ENCODE results near the gene TTC31. TPM values are rescaled to one million over a fixed set of nuclear protein-coding genes. Genes with fewer than 3 reads are reported as not detected.
"Not testable (repeated sequence)": the region's sequence is repeated elsewhere in the genome, so short reads cannot be mapped to it uniquely, and the experiment has no call there.

Gene TTC31
- total and polyA plus RNA-seq, 4 experiments from 2014 or later = 17.0 to 46.9 (median 31.4) TPM

DNA sequence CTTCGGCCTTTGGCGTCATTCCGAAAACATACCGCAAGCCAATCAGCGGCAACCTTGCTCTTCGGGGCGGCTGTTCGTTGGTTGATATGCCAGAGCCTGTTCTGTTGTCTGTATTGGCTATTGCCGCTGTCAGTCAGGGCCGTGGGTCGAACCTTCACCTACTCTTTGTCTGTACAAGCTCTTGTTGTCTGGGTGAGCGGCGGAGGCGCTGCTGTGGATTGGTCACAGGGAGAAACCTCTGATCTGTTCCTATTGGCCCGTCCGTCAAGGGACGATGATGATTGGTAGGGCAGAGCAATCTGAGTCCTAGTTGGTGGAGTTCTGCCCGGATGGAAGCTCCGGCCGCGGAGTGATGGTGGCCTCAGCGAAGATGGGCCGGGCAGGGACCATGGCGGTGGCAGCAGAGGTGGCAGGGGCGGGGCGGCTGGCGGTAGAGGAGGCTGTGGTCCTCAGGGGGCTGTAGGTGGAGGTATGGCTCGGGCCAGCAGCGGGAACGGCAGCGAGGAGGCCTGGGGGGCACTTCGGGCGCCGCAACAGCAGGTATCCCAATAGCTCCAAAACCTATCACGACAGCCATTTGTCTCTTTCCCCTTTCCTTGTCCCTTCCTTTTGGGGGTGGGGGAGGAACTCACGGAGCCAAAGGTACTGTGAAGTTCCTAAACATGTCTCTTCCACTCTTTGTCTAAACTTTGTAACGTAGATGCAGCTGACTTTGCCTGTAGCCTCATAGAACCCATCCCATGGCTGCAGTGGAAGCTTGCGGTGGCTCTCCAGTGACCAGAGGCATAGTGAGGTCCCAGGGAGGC, 24.5 kb upstream of the TTC31 start, which contains the start of gene WBP1:
WBP1 (plus strand) TSS at position 307 of the 806 bp plus-strand sequence; CDS start at position 472, 165 bp downstream.
- Histone ChIP-seq H3K4me3 (ENCODE audit: low read length in 2 of 2) (peak within 1 kb of the TSS; percentile 70 to 93), H3K36me3 (ENCODE audit: insufficient read depth, low read length) (peaks cover 19% of the 10 kb centered on the region), H3K27me3 (ENCODE audit: insufficient read depth, low read length) (no peaks in the 10 kb centered on the region), H3K4me1 (ENCODE audit: insufficient read depth, low read length) (peaks cover 45% of the 10 kb centered on the region), H3K9me3 (ENCODE audit: control insufficient read depth in 1 of 2, low read length in 2 of 2) (no peaks in the 10 kb centered on the region), H3K27ac (ENCODE audit: low read depth, low read length) (peak within 1 kb of the TSS; percentile 100)
- intact Hi-C loops (cut with micrococcal nuclease) = loop anchor here (1.0 to 10.0 kb wide), 4 partner anchors 14 to 534 kb away; partner anchors contain the start of genes AUP1, DGUOK, HTRA2 and MRPL53
- ChIA-PET POLR2A (ENCODE audit: partially characterized antibody) (interaction anchor here (0.7 to 9.5 kb wide), 31 partner anchors 10 to 1224 kb away, joined by 3 to 516 read pairs (median 4); partner anchors contain the start of genes AUP1, C2orf81, CCDC142 and CCT7), CTCF (ENCODE audit: partially characterized antibody) (interaction anchor here (1.0 to 3.4 kb wide), 9 partner anchors 9 to 129 kb away, joined by 3 to 14 read pairs (median 8); partner anchors contain the start of genes CCDC142, MRPL53, PCGF1 and TTC31)
- H3K27me3 Mint-ChIP-seq = no peaks in the 10 kb centered on the region
- H3K27ac Mint-ChIP-seq = peak within 1 kb of the TSS; percentile 92 to 100 (median 99)
- H3K4me1 Mint-ChIP-seq = peaks cover 40 to 68% (median 55%) of the 10 kb centered on the region in 4 donors
- DNase-seq = peak; percentile 99 to 100 (median 100)
- peaks cover 9 to 27% of the 10 kb centered on the region in 2 donors for H3K36me3 Mint-ChIP-seq
- peak within 1 kb of the TSS; percentile 95 to 99 (median 98) for H3K4me3 Mint-ChIP-seq
- H3K9me3 Mint-ChIP-seq = peaks cover 0 to 2% (median 0%) of the 10 kb centered on the region in 8 donors

DNA sequence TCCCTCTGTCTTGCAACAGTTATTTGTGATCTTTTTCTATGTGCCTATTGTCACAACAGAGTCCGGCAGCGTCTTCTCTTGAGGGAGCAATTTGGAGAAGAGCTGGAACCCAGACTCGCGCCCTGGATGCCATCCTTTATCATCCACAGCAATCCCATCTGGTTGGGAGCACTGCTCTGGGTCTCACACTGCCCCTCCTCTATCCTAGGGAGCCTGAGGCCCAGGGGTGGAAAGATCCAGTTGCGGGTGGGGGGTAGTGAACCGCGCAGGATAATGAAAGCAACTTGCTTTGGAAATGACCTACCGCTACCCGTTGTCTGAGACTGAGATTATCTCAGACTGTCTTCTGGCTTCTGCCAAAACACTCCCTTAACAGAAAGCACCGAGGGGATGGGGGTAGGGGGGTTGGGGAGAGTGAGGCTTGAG, 23.9 kb upstream of the TTC31 start:
- Histone ChIP-seq H3K4me3 (ENCODE audit: low read length in 2 of 2) (peak overlapping the region; percentile 70 to 93), H3K27me3 (ENCODE audit: insufficient read depth, low read length) (no peaks in the 10 kb centered on the region), H3K27ac (ENCODE audit: low read depth, low read length) (peak overlapping the region; percentile 100), H3K4me1 (ENCODE audit: insufficient read depth, low read length) (peaks cover 47% of the 10 kb centered on the region), H3K36me3 (ENCODE audit: insufficient read depth, low read length) (peaks cover 19% of the 10 kb centered on the region), H3K9me3 (ENCODE audit: control insufficient read depth in 1 of 2, low read length in 2 of 2) (no peaks in the 10 kb centered on the region)
- peaks cover 9 to 27% of the 10 kb centered on the region in 2 donors for H3K36me3 Mint-ChIP-seq
- H3K9me3 Mint-ChIP-seq = peaks cover 0 to 2% (median 0%) of the 10 kb centered on the region in 8 donors
- ChIA-PET CTCF (ENCODE audit: partially characterized antibody) (interaction anchor here (1.0 to 3.4 kb wide), 9 partner anchors 9 to 128 kb away, joined by 3 to 14 read pairs (median 8); partner anchors contain the start of genes CCDC142, MRPL53, PCGF1 and TTC31), POLR2A (ENCODE audit: partially characterized antibody) (interaction anchor here (0.7 to 9.5 kb wide), 23 partner anchors 9 to 1225 kb away, joined by 3 to 516 read pairs (median 5); partner anchors contain the start of genes AUP1, C2orf81, CCDC142 and CCT7)
- no peaks in the 10 kb centered on the region for H3K27me3 Mint-ChIP-seq
- peaks cover 41 to 71% (median 57%) of the 10 kb centered on the region in 4 donors for H3K4me1 Mint-ChIP-seq
- H3K4me3 Mint-ChIP-seq = peak overlapping the region; percentile 93 to 99 (median 98)
- H3K27ac Mint-ChIP-seq = peak overlapping the region; percentile 92 to 100 (median 99)
- intact Hi-C loops (cut with micrococcal nuclease) = loop anchor here (1.0 to 10.0 kb wide), 4 partner anchors 13 to 534 kb away; partner anchors contain the start of genes AUP1, DGUOK, HTRA2 and MRPL53
- DNase-seq = peak in 1 of 5 donors; percentile 54

DNA sequence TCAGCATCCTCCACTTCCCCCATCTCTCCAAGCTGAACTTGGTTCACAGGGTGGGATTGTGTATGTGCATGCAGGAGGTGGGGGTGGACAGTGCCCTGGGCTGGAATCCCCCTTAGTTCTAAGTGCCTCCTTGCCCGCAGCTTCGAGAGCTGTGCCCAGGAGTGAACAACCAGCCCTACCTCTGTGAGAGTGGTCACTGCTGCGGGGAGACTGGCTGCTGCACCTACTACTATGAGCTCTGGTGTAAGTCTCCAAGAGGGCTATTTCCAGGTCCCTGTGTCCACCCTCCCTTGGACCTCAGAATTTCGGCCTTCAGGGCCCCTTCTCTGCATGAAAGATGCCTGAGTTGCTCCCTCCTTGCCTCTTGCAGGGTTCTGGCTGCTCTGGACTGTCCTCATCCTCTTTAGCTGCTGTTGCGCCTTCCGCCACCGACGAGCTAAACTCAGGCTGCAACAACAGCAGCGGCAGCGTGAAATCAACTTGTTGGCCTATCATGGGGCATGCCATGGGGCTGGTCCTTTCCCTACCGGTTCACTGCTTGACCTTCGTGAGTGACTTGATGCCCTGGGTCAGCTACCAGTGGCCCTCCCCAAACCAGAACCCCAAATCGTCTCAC, 23.3 kb upstream of the TTC31 start:
- H3K27me3 Mint-ChIP-seq; H3K27me3 ChIP-seq (ENCODE audit: insufficient read depth, low read length); H3K9me3 Mint-ChIP-seq; H3K9me3 ChIP-seq (ENCODE audit: control insufficient read depth in 1 of 2, low read length in 2 of 2); H3K27ac ChIP-seq (ENCODE audit: low read depth, low read length); H3K4me3 ChIP-seq (ENCODE audit: low read length in 2 of 2); DNase-seq: not testable (repeated sequence)
- Mint-ChIP-seq H3K36me3 (peaks cover 9 to 27% of the 10 kb centered on the region in 2 donors), H3K4me3 (peak overlapping the region; percentile 93 to 99 (median 98)), H3K27ac (peak overlapping the region; percentile 81 to 100 (median 99)), H3K4me1 (peaks cover 39 to 73% (median 58%) of the 10 kb centered on the region in 4 donors)
- ChIA-PET POLR2A (ENCODE audit: partially characterized antibody) (interaction anchor here (1.6 to 9.5 kb wide), 8 partner anchors 9 to 281 kb away, joined by 4 to 516 read pairs (median 26); partner anchors contain the start of genes C2orf81, CCDC142, LBX2 and MOB1A), CTCF (ENCODE audit: partially characterized antibody) (interaction anchor here (1.0 to 3.4 kb wide), 6 partner anchors 8 to 69 kb away, joined by 3 to 14 read pairs (median 9); partner anchors contain the start of genes CCDC142, MRPL53 and TTC31)
- H3K4me1 ChIP-seq (ENCODE audit: insufficient read depth, low read length) = peaks cover 48% of the 10 kb centered on the region
- intact Hi-C loops (cut with micrococcal nuclease) = loop anchor here (10.0 kb wide), 1 partner anchor 535 kb away; the partner anchor contains the start of gene DGUOK
- peaks cover 19% of the 10 kb centered on the region for H3K36me3 ChIP-seq (ENCODE audit: insufficient read depth, low read length)

DNA sequence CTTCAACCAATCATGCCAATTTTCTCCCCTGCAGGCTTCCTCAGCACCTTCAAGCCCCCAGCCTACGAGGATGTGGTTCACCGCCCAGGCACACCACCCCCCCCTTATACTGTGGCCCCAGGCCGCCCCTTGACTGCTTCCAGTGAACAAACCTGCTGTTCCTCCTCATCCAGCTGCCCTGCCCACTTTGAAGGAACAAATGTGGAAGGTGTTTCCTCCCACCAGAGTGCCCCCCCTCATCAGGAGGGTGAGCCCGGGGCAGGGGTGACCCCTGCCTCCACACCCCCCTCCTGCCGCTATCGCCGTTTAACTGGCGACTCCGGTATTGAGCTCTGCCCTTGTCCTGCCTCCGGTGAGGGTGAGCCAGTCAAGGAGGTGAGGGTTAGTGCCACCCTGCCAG, 22.7 kb upstream of the TTC31 start:
- H3K27me3 Mint-ChIP-seq; H3K9me3 ChIP-seq (ENCODE audit: control insufficient read depth in 1 of 2, low read length in 2 of 2); intact Hi-C loops (cut with micrococcal nuclease); H3K27ac ChIP-seq (ENCODE audit: low read depth, low read length); H3K27me3 ChIP-seq (ENCODE audit: insufficient read depth, low read length); DNase-seq; H3K9me3 Mint-ChIP-seq; H3K4me3 ChIP-seq (ENCODE audit: low read length in 2 of 2): not testable (repeated sequence)
- Mint-ChIP-seq H3K4me3 (peak overlapping the region in 7 of 8 donors; percentile 53 to 99 (median 95)), H3K4me1 (peaks cover 34 to 69% (median 54%) of the 10 kb centered on the region in 4 donors), H3K27ac (peak overlapping the region in 5 of 7 donors; percentile 10 to 100 (median 92)), H3K36me3 (peaks cover 6 to 23% of the 10 kb centered on the region in 2 donors)
- CTCF ChIA-PET (ENCODE audit: partially characterized antibody) = interaction anchor here (2.4 kb wide), 1 partner anchor 22 kb away, joined by 11 read pairs; the partner anchor contains the start of genes CCDC142 and TTC31
- Histone ChIP-seq H3K4me1 (ENCODE audit: insufficient read depth, low read length) (peaks cover 47% of the 10 kb centered on the region), H3K36me3 (ENCODE audit: insufficient read depth, low read length) (peaks cover 19% of the 10 kb centered on the region)
- POLR2A ChIA-PET (ENCODE audit: partially characterized antibody) = interaction anchor here (9.5 kb wide), 1 partner anchor 17 kb away, joined by 516 read pairs; the partner anchor contains the start of genes CCDC142, MRPL53 and TTC31

DNA sequence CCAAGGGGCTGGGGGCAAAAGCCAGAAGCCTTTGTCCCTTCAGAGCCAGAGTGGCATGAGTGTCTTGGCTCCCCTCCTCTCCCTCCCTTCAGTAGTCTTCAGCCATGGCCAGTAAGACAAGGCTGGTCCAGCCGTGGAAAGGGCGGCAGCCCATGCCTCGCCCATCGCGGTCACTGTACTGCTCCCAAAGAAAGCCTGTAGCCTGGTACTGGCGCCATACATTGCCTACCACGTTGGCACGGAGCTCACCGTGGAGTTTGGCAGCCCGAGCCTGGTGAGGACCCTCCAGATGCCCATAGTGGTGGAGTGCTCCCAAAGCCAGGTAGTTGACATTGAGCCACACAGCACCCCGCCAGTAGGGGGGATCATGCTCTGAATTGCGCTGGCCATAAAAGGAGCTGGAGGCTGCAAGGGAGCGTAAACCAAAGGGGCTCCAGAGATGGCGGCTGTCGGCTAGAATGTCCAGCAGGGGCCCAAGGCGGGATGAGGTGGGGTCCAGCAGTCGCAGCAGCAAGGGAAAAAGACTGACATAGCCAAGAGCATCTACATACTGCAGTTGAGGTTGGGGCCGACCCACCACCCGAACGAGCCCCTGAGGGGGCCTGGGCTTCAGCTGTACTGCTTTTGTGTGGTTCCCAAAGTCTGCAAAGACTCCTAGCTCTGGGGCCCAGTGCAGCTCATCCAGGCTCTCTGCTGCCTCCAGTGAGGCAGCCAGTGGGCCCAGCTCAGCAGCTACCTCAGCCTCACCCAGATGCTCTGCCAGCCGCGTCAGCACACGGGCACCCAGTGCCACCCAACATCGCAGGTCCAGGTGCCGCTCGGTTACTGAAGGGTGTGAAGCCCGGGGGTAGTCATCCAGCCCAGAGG, 21.5 kb upstream of the TTC31 start:
- H3K4me1 Mint-ChIP-seq = peaks cover 25 to 66% (median 48%) of the 10 kb centered on the region in 4 donors

More for the DNA sequence above, 21.5 kb upstream of the TTC31 start:
- H3K9me3 Mint-ChIP-seq = peaks cover 0 to 2% (median 0%) of the 10 kb centered on the region in 8 donors
- Histone ChIP-seq H3K36me3 (ENCODE audit: insufficient read depth, low read length) (peaks cover 19% of the 10 kb centered on the region), H3K9me3 (ENCODE audit: control insufficient read depth in 1 of 2, low read length in 2 of 2) (no peaks in the 10 kb centered on the region), H3K27ac (ENCODE audit: low read depth, low read length) (no peak overlapping the region), H3K4me1 (ENCODE audit: insufficient read depth, low read length) (peaks cover 43% of the 10 kb centered on the region), H3K4me3 (ENCODE audit: low read length in 2 of 2) (no peak overlapping the region), H3K27me3 (ENCODE audit: insufficient read depth, low read length) (no peaks in the 10 kb centered on the region)
- ChIA-PET CTCF (ENCODE audit: partially characterized antibody) (interaction anchor here (1.2 kb wide), 1 partner anchor 21 kb away, joined by 4 read pairs; the partner anchor contains the start of genes CCDC142 and TTC31), POLR2A (ENCODE audit: partially characterized antibody) (interaction anchor here (1.8 to 9.5 kb wide), 3 partner anchors 11 to 20 kb away, joined by 9 to 516 read pairs (median 18); partner anchors contain the start of genes CCDC142, MRPL53 and TTC31)
- peak overlapping the region in 3 of 7 donors; percentile 51 to 53 (median 52) for H3K27ac Mint-ChIP-seq
- DNase-seq = no peak
- peaks cover 6 to 25% of the 10 kb centered on the region in 2 donors for H3K36me3 Mint-ChIP-seq
- intact Hi-C loops (cut with micrococcal nuclease) = no loop called here
- peak overlapping the region in 2 of 8 donors; percentile 52 to 59 for H3K4me3 Mint-ChIP-seq
- H3K27me3 Mint-ChIP-seq = no peaks in the 10 kb centered on the region

Data from CD4-positive, alpha-beta memory T cell (primary cell).